HepG2 (cell line): ENCODE measurements around the gene C3orf22. TPM values are rescaled to one million over a fixed set of nuclear protein-coding genes. Genes with fewer than 3 reads are reported as not detected.

Experiments used
- ATAC-seq: fragments of 200-7000 bp; cut with Tn5 transposase; 3 replicates; pipeline ENCODE4 v1.9.1; 2020; ENCODE audit warnings: mild to moderate bottlenecking, moderate library complexity
- BruUV-seq: library from RNA; stranded (reverse); fragments of 400-500 nt; replicated peaks from 2 replicates; lab custom pipeline; 2021; lab: Mats Ljungman, UMichigan
- CTCF ChIA-PET: fragments of 300-600 bp; formaldehyde crosslinking; extraction: SDS; loops from one replicate; lab custom pipeline; 2021; ENCODE audit warnings: low total read pairs, inconsistent platforms, low intra/inter-chr PET ratio; lab: Yijun Ruan, JAX
- POLR2A ChIA-PET: fragments of 350-600 bp; sonication (Branson Sonifier 250); formaldehyde crosslinking; loops from one replicate; lab custom pipeline; 2020; ENCODE audit warnings: antibody characterized with exemption, inconsistent platforms; lab: Yijun Ruan, JAX
- DNase-seq: peaks from one replicate; pipeline ENCODE4 v3.0.0-alpha.2; 2015; ENCODE audit warnings: low spot score
- FAIRE-seq: peaks from 3 replicates; lab custom pipeline; 2011; peaks lifted over from hg19 to GRCh38; lab: Jason Lieb, UNC
- H2AFZ ChIP-seq: one replicate; pipeline ENCODE4 v1.6.1; 2011; ENCODE audit warnings: low read length, inconsistent platforms
- H3K27ac ChIP-seq: fragments of 300-600 bp; 3 replicates; pipeline ENCODE4 v1.8.0; 2011; ENCODE audit warnings: mixed run types, mild to moderate bottlenecking, mixed read lengths, low read length, inconsistent platforms; ENCODE audit not compliant: insufficient read depth; ENCODE audit errors: extremely low read length
- H3K27me3 ChIP-seq, 2 experiments: fragments of 200-600 bp in 1 of 2; 2 replicates in 1 of 2; 3 replicates in 1 of 2; pipeline versions ENCODE4 v1.6.0 to v1.8.0; 2011; ENCODE audit warnings: low read length in 2 of 2, mild to moderate bottlenecking in 2 of 2, moderate library complexity in 2 of 2, inconsistent platforms in 1 of 2; ENCODE audit not compliant: insufficient read depth in 2 of 2, control insufficient read depth in 1 of 2
- H3K36me3 ChIP-seq, 2 experiments: fragments of 200-600 bp in 1 of 2; replicated peaks in 1 of 2; 2 replicates in 1 of 2; 3 replicates in 1 of 2; pipeline versions ENCODE4 v1.5.1 to v1.8.0; 2011; ENCODE audit warnings: low read length in 2 of 2, inconsistent platforms in 1 of 2; ENCODE audit not compliant: insufficient read depth in 2 of 2, control insufficient read depth in 1 of 2
- H3K4me1 ChIP-seq: 2 replicates; pipeline ENCODE4 v1.5.1; 2012; ENCODE audit warnings: low read length, inconsistent platforms; ENCODE audit not compliant: insufficient read depth
- H3K4me2 ChIP-seq: 2 replicates; pipeline ENCODE4 v1.6.0; 2011; ENCODE audit warnings: low read depth, low read length, inconsistent platforms
- H3K4me3 ChIP-seq, 3 experiments: fragments of 200-600 bp in 1 of 3; sonication (generic), shearing (Covaris generic) in 1 of 3; replicated peaks in 1 of 3; 2 replicates each; pipeline ENCODE4 v1.5.1; 2011 to 2016; ENCODE audit warnings: low read length in 3 of 3, inconsistent platforms in 2 of 3, low read depth in 2 of 3, mild to moderate bottlenecking in 2 of 3, control low read depth in 1 of 3, mixed read lengths in 1 of 3; ENCODE audit not compliant: insufficient read depth in 1 of 3
- H3K79me2 ChIP-seq: one replicate; pipeline ENCODE4 v1.6.1; 2011; ENCODE audit warnings: low read length, inconsistent platforms; ENCODE audit not compliant: insufficient read depth
- H3K9ac ChIP-seq: 2 replicates; pipeline ENCODE4 v1.6.0; 2011; ENCODE audit warnings: mild to moderate bottlenecking, low read depth, low read length, inconsistent platforms; ENCODE audit not compliant: insufficient read depth
- H3K9me3 ChIP-seq: 2 replicates; pipeline ENCODE4 v1.5.1; 2012; ENCODE audit warnings: mild to moderate bottlenecking, low read length
- H4K20me1 ChIP-seq: 2 replicates; pipeline ENCODE4 v1.6.0; 2011; ENCODE audit warnings: inconsistent platforms, mild to moderate bottlenecking, low read length, moderate library complexity; ENCODE audit not compliant: insufficient read depth
- AGO2 ChIP-seq: fragments of 200-400 bp; formaldehyde crosslinking; optimal IDR thresholded peaks from 2 replicates; pipeline ENCODE3; 2017; ENCODE audit warnings: mild to moderate bottlenecking, low read depth, low read length, moderate library complexity
- WGBS: methylation state at CpG from one replicate; pipeline ENCODE4 v1.1.6; 2017; ENCODE audit warnings: low lambda C conversion rate; 5-methylcytosine and 5-hydroxymethylcytosine counted together
- in situ Hi-C: cut with HindIII; loops from 2 replicates; pipeline ENCODE4 v1.10.0; 2017; ENCODE audit warnings: low pct_unique_long_range_greater_than_20kb; ENCODE audit not compliant: extremely low pct_ligation_motif_present
- intact Hi-C: fragments of 100-400 bp; cut with micrococcal nuclease; formaldehyde crosslinking; loops from one replicate; pipeline ENCODE4 v1.10.0; 2022; ENCODE audit not compliant: unreplicated experiment
- polyA plus RNA-seq, 8 experiments: library from polyadenylated mRNA; depleted of rRNA in 3 of 8; stranded (reverse) in 7 of 8; unstranded in 1 of 8; fragments of >200 nt; fragmentation: Illumina TruSeq in 4 of 8; extraction: Trizol in 4 of 8; gene quantifications; 2 replicates each; pipeline versions ENCODE4 v1.2.1 to v1.2.3, GENCODE V29; 2011 to 2016; ENCODE audit warnings: low read depth in 4 of 8, missing spikeins in 1 of 8, mixed read lengths in 1 of 8; ENCODE audit not compliant: insufficient read depth in 1 of 8
- total RNA-seq, 5 experiments: library from RNA; depleted of rRNA; stranded (reverse); fragments of >200 nt; fragmentation: Illumina TruSeq; extraction: Trizol; gene quantifications; 2 replicates each; pipeline ENCODE4 v1.2.3, GENCODE V29; 2016; ENCODE audit warnings: low read depth in 1 of 5
- TF ChIP-seq, protein P1 (sequence below): sonication (generic); formaldehyde crosslinking; IDR thresholded peaks from 2 replicates; pipeline ENCODE4 v1.5.0; 2020; ENCODE audit warnings: mild to moderate bottlenecking, missing genetic modification reagents, borderline replicate concordance

Gene C3orf22
- total and polyA plus RNA-seq, 2 of the 13 experiments (the other 11 are each of a cell fraction or from before 2014, with no cell fraction given): not detected

DNA sequence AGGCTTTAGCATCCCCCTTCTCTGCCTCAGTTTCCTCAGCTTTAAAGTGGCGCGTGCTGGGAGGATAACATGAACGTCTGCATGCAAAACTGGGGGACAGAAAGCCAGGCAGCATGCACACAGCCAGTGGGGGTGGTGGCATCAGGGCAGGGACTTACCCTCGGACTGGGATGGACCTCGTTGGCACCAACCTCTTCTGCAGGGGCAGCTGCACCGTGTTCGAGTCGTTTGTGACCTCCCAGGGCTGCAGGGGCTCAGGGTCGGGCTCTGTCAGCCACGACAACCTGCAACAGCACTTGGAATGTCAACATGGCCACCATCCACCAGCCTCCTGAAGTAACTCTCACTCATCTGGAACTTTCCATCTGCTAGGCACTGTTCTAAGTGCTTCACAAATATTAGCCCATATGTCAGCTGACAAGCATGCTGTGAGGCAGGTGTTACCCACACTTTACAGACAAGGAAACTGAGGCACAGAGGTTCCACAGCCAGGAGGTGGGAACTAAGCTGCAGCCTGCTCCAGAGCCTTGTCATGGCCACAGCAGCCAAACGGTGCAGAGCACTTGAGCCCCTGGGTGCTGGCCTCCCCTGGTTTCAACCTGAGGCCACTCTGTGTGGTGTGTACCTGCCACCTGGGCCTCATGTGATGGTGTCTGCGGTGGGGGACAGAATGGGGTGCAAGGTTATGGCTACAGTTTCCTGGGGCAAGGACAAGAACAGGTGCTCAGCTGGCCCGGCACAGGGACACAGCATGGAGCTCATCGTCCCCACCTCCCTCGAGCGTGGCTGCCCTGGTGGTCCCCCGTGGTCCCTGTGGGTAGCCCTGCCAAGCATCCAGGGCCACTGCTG, 6.7 kb downstream of the C3orf22 start:
- Histone ChIP-seq H3K36me3 (no peaks in the 10 kb centered on the region), H3K79me2 (no peaks in the 10 kb centered on the region), H3K9me3 (no peaks in the 10 kb centered on the region), H3K4me2 (no peak overlapping the region), H3K27ac (no peak overlapping the region), H3K4me3 (no peak overlapping the region), H3K27me3 (peaks cover 6 to 35% of the 10 kb centered on the region in 2 experiments; a peak in 2 of 5 replicates), H3K9ac (no peak overlapping the region), H3K4me1 (peaks cover 8% of the 10 kb centered on the region; the same call in 1 of the 2 replicates), H2AFZ (no peak overlapping the region), H4K20me1 (no peaks in the 10 kb centered on the region)
- BruUV-seq: no TSS peak
- DNase-seq: no peak
- no peak for FAIRE-seq
- 35% methylated on average over 8 of the region's 17 CpGs for WGBS
- CTCF ChIA-PET: no interaction called here
- TF ChIP-seq AGO2: no peak
- TF ChIP-seq, protein P1, sequence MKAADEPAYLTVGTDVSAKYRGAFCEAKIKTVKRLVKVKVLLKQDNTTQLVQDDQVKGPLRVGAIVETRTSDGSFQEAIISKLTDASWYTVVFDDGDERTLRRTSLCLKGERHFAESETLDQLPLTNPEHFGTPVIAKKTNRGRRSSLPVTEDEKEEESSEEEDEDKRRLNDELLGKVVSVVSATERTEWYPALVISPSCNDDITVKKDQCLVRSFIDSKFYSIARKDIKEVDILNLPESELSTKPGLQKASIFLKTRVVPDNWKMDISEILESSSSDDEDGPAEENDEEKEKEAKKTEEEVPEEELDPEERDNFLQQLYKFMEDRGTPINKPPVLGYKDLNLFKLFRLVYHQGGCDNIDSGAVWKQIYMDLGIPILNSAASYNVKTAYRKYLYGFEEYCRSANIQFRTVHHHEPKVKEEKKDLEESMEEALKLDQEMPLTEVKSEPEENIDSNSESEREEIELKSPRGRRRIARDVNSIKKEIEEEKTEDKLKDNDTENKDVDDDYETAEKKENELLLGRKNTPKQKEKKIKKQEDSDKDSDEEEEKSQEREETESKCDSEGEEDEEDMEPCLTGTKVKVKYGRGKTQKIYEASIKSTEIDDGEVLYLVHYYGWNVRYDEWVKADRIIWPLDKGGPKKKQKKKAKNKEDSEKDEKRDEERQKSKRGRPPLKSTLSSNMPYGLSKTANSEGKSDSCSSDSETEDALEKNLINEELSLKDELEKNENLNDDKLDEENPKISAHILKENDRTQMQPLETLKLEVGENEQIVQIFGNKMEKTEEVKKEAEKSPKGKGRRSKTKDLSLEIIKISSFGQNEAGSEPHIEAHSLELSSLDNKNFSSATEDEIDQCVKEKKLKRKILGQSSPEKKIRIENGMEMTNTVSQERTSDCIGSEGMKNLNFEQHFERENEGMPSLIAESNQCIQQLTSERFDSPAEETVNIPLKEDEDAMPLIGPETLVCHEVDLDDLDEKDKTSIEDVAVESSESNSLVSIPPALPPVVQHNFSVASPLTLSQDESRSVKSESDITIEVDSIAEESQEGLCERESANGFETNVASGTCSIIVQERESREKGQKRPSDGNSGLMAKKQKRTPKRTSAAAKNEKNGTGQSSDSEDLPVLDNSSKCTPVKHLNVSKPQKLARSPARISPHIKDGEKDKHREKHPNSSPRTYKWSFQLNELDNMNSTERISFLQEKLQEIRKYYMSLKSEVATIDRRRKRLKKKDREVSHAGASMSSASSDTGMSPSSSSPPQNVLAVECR: 0 out of 2 replicates have a peak, but pooled peaks have one; percentile 15
- in situ Hi-C loops (no loop called here), intact Hi-C loops (loop anchor here (10.0 kb wide), 2 partner anchors 57 to 923 kb away; no protein-coding TSS in a partner anchor)
- POLR2A ChIA-PET: interaction anchor here (1.5 kb wide), 1 partner anchor 29 kb away, joined by 3 read pairs; no protein-coding TSS in a partner anchor
- no peak for ATAC-seq
